Neural crest cell (in vitro differentiated cells): ENCODE results near the gene TXNRD1. TPM values are rescaled to one million over a fixed set of nuclear protein-coding genes. Genes with fewer than 3 reads are reported as not detected.

Source experiments
- DNase-seq: peaks from one replicate; pipeline ENCODE4 v3.0.0; 2021; ENCODE audit warnings: low read depth, mixed read lengths, low spot score
- H3K27ac Mint-ChIP-seq: one replicate; pipeline ENCODE4 v1.8.0; 2021; ENCODE audit warnings: mild to moderate bottlenecking, mixed read lengths; ENCODE audit not compliant: unreplicated experiment
- H3K27me3 Mint-ChIP-seq: 2 replicates; pipeline ENCODE4 v1.8.0; 2021; ENCODE audit warnings: low read depth, mild to moderate bottlenecking, mixed read lengths
- H3K36me3 Mint-ChIP-seq: 2 replicates; pipeline ENCODE4 v1.8.0; 2021; ENCODE audit warnings: low read depth, mild to moderate bottlenecking, mixed read lengths
- H3K4me1 Mint-ChIP-seq: 2 replicates; pipeline ENCODE4 v1.8.0; 2021; ENCODE audit warnings: mixed read lengths
- H3K4me3 Mint-ChIP-seq: one replicate; pipeline ENCODE4 v1.8.0; 2021; ENCODE audit warnings: mild to moderate bottlenecking, mixed read lengths
- H3K9me3 Mint-ChIP-seq: 2 replicates; pipeline ENCODE4 v1.8.0; 2021; ENCODE audit warnings: mixed read lengths
- total RNA-seq: library from RNA; stranded (reverse); gene quantifications from 2 replicates; pipeline ENCODE4 v1.2.1, GENCODE V29; 2021
- TF ChIP-seq, protein P1 (sequence below): fragments of 200-600 bp; sonication (generic); conservative IDR thresholded peaks from 2 replicates; pipeline ENCODE4 v1.5.0; 2021; ENCODE audit warnings: antibody characterized with exemption, mild to moderate bottlenecking

Gene TXNRD1
- total RNA-seq, 1 donor from 2014 or later, result 105 TPM

DNA sequence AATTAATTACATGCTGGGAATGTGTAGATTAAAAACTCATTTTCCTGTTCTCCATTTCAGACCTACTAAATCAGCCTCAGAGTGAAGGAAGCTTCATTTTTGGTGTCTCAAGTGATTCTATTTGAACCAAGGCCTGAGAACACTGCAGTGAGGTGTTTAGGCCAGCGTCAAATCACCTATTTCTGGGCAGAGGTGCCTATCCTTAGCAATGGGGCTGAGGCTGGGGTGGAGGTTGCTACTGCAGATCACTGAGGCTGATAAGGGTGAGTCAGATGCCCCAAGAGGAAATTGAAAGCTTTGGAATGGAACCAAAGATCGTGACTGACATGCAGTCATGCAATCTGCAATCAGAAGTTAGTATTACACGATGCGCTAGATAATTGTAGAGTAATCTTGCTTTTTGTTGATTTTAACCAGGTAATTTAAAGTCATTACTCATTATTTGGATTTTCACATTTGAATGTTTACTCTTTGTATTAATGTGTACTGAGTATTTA, 4.4 kb downstream of the TXNRD1 start:
- TF ChIP-seq, protein P1, sequence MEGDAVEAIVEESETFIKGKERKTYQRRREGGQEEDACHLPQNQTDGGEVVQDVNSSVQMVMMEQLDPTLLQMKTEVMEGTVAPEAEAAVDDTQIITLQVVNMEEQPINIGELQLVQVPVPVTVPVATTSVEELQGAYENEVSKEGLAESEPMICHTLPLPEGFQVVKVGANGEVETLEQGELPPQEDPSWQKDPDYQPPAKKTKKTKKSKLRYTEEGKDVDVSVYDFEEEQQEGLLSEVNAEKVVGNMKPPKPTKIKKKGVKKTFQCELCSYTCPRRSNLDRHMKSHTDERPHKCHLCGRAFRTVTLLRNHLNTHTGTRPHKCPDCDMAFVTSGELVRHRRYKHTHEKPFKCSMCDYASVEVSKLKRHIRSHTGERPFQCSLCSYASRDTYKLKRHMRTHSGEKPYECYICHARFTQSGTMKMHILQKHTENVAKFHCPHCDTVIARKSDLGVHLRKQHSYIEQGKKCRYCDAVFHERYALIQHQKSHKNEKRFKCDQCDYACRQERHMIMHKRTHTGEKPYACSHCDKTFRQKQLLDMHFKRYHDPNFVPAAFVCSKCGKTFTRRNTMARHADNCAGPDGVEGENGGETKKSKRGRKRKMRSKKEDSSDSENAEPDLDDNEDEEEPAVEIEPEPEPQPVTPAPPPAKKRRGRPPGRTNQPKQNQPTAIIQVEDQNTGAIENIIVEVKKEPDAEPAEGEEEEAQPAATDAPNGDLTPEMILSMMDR, result no peak
- H3K27ac Mint-ChIP-seq, result no peak overlapping the region
- H3K27me3 Mint-ChIP-seq, result peaks cover 12% of the 10 kb centered on the region
- no peak for DNase-seq
- H3K4me1 Mint-ChIP-seq, result no peaks in the 10 kb centered on the region
- H3K9me3 Mint-ChIP-seq, result peaks cover 3% of the 10 kb centered on the region
- no peaks in the 10 kb centered on the region for H3K36me3 Mint-ChIP-seq
- H3K4me3 Mint-ChIP-seq, result no peak overlapping the region

DNA sequence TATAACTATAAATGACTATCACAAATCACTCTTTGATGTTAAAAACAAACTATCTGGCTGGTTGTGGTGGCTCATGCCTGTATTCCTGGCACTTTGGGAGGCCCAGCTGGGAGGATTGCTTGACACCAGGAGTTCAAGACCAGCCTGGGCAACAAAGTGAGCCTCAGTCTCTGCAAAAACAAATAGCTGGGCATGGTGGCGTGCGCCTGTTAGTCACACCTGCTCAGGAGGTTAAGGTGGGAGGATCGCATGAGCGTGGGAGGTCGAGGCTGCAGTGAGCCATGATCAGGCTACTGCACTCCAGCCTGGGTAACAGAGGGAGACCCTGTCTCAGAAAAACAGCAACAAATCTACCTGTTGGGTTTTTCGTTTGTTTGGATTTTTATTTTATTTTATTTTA, 5.4 kb downstream of the TXNRD1 start:
- Mint-ChIP-seq H3K4me3 (no peak overlapping the region), H3K4me1 (no peaks in the 10 kb centered on the region), H3K27me3 (peaks cover 12% of the 10 kb centered on the region), H3K27ac (no peak overlapping the region), H3K9me3 (peaks cover 3% of the 10 kb centered on the region), H3K36me3 (no peaks in the 10 kb centered on the region)
- TF ChIP-seq, protein P1, result no peak
- no peak for DNase-seq

DNA sequence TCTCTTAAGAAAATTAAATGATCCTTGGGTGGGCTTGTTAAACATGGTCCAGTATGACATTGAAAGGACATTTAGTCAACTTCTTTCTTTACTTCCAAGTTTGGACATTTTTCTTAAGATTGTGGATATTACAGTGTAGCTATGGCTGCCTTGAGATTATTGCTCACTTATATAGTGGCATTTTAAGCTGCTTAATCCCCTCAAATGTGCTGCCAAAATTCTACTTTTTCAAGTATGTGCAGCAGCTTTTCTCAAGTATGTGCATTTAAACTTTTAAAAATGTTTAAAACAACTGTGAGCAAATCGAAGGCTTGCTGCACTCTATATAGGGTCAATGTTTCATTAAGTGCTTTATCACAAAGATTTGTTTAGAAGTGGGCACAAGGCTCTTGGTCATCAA, 7.4 kb downstream of the TXNRD1 start:
- no peak for DNase-seq
- H3K36me3 Mint-ChIP-seq, result no peaks in the 10 kb centered on the region
- TF ChIP-seq, protein P1, result no peak
- H3K4me1 Mint-ChIP-seq, result no peaks in the 10 kb centered on the region
- no peak overlapping the region for H3K4me3 Mint-ChIP-seq
- peaks cover 4% of the 10 kb centered on the region for H3K27me3 Mint-ChIP-seq
- no peak overlapping the region for H3K27ac Mint-ChIP-seq
- no peaks in the 10 kb centered on the region for H3K9me3 Mint-ChIP-seq

DNA sequence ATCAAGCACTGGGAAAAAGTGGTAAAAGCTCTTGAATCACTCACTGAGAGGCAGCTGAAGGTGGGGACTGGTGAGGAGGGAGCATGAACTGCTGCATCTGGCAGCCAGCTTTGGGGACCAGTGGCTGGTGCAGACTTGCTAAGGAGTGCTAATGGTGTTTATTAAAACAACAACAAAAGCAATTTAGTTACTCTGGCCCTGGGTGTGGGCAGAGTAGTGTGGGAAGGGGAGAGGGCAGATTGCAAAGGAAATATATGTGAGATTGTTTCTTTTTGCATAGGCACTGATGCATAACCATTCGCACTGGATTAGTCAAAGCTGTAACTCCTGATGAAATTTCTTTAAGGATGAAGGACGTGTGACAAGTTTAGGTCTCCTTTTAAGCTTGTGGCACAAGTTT, 8.1 kb downstream of the TXNRD1 start:
- Mint-ChIP-seq H3K4me1 (no peaks in the 10 kb centered on the region), H3K36me3 (no peaks in the 10 kb centered on the region), H3K27ac (no peak overlapping the region), H3K9me3 (no peaks in the 10 kb centered on the region), H3K27me3 (peaks cover 4% of the 10 kb centered on the region), H3K4me3 (no peak overlapping the region)
- TF ChIP-seq, protein P1, result no peak
- no peak for DNase-seq

DNA sequence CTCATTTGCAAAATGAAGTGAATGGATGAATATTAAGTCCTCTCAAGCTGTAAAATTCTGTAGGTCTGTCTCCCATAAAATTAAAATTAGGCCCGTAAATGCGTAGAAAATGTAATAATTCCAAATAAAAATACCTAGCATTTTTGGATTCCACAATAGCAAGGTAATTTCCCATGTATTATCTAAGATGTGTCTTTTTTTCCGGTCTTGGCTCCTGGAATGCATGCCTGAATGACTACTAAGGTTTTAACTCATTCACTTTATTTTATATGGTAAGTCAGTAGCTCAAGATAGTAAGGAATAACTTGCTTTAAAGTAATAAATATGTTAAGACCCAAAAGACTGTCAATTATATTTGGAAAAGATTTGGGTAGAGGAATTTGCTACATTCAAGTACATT, 11.1 kb downstream of the TXNRD1 start:
- DNase-seq, result no peak
- H3K9me3 Mint-ChIP-seq, result peaks cover 6% of the 10 kb centered on the region
- TF ChIP-seq, protein P1, result no peak
- no peak overlapping the region for H3K27ac Mint-ChIP-seq
- peaks cover 6% of the 10 kb centered on the region for H3K27me3 Mint-ChIP-seq
- no peak overlapping the region for H3K4me3 Mint-ChIP-seq
- no peaks in the 10 kb centered on the region for H3K4me1 Mint-ChIP-seq
- H3K36me3 Mint-ChIP-seq, result peaks cover 2% of the 10 kb centered on the region
